ENCODE measurements around the gene SCYL1.

- no peak for TF ChIP-seq CTCF (IDR thresholded peaks at IDR 0.05)
- no peak for TF ChIP-seq POLR2A (IDR thresholded peaks at IDR 0.05)
Measured at GRCh38 chr11:65485920-65486219, 39.0 kb upstream of the SCYL1 start.
